OCI-M2 (cell line): ENCODE measurements around the gene RHOB.
"Not testable (repeated sequence)": the region's sequence is repeated elsewhere in the genome, so short reads cannot be mapped to it uniquely, and the experiment has no call there.

Experiments used
- DNase-seq: peaks from one replicate; lab custom pipeline; 2025; ENCODE audit not compliant: unreplicated experiment; lab: John Stamatoyannopoulos, UW

The RHOB gene

GRCh38 chr2:20446917-20447436 lies at the start of gene RHOB:
Gene RHOB (plus strand): TSS chr2:20447074. CDS start chr2:20447466, 392 bp downstream.
- DNase-seq, result peak; percentile 78

GRCh38 chr2:20397811-20398447 lies 48.9 kb upstream of the RHOB start:
- no peak for DNase-seq

GRCh38 chr2:20398956-20399567 lies 47.8 kb upstream of the RHOB start:
- no peak for DNase-seq

DNA sequence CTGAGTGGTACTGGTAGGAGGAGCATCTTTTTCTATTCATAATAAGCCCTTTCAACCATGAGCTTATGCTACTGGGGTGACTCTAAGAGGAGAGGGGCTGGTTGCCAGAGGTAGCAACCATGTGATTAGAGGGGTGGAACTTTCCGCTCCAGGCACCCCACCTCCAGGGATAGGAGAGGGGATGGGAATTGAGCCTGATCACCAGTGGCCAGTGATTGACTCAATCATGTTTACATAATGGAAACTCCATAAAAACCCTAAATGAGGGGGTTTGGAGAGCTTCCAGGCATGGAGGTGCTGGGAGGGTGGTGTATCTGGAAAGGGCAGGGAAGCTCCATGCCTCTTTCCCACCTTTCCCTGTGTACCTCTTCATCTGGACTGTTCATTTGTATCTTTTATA lies 46.6 kb upstream of the RHOB start:
- DNase-seq, result no peak

DNA sequence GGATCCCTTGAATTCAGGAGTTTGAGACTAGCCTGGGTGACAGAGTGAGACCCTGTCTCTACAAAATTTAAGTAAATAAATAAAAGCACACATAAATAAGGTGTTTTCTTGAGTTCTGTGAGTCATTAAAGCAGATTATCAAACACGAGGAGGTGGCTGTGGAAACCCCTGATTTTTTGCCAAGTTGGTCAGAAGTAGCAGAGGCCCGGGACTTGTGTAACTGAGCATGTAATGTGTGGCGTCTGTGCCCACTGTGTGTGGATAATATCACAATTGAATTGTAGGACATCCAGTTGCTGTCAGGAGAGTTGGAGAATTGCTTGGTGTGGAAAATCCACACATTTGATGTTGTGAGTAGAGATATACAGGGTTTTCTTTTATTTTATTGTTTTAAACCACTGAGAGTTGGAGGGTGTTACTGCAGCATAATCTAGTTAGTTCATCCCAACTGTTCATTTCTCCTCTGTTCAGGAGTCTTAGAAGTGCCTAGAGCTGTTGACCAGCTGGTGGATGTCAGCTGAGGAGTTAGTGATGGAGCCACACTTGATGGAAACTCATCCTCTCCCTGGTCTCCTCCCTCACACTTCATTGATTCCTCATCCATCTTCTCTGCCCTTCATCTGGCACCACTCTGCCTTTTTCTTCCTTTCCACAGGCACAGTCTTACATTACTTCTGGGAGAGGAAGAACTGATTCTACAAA lies 45.9 kb upstream of the RHOB start:
- no peak for DNase-seq

GRCh38 chr2:20401489-20401835 lies 45.4 kb upstream of the RHOB start:
- no peak for DNase-seq

DNA sequence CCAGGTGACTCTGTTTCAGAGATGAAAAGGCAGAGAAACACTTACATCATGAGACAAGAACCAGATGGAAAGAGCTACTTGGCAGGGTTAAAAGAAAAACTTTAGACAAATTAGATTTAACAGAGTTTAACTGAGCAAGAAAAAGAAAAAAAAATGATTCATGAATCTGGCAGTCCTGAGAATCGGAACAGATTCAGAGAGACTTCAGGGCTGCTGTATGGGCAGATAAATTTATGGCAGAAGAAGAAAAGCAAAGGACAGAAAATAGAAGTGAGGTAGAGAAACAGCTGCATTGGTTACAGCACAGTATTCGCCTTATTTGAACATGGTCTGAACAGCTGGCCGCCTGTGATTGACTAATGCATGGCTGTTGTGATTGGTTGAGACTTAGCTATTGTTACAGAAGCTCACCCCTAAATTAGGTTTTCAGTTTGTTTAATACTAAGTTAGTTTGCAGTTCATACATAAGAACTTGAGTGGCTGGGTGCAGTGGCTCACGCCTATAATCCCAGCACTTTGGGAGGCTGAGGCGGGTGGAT lies 43.0 kb upstream of the RHOB start:
- DNase-seq, result no peak

DNA sequence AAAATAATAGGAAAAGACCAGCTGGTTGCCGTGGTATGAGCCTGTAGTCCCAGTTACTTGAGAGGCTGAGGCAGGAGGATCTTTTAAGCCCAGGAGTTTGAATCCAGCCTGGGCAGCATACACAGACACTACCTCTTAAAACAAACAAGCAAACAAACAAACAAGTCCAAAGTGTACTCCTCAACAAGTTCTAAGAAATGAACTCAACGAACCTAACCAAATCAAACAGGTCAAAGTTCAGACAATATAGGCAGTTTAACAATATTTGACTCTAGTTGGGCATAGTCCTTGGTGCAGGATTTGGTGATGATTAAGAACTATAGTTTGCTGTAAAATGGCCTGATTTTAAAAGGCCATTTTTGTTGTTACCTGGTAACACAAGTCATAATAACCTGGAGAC lies 41.9 kb upstream of the RHOB start:
- no peak for DNase-seq

- DNase-seq, result no peak
Observed at GRCh38 chr2:20409039-20409438, 37.8 kb upstream of the RHOB start.

- DNase-seq, result no peak
Observed at GRCh38 chr2:20410556-20411277, 36.2 kb upstream of the RHOB start.

- no peak for DNase-seq
Observed at GRCh38 chr2:20411361-20411894, 35.4 kb upstream of the RHOB start.

DNA sequence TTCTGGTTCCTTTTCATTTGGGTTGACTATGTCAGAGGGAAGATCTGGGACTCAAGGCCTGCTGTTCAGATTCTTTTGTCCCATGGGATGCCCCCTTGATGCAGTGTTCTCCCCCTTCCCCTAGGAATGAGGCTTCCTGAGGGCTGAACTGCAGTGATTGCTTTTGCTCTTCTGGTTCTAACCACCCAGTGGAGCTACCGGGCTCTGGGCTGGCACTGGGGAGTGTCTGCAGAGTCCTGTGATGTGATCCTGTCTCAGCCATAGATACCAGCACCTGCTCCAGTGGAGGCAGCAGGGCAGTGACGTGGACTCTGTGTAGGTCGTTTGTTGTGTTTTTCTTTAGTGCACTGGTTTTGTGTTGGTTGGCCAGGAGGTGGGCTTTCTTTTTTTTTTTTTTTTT lies 32.1 kb upstream of the RHOB start:
- DNase-seq, result no peak

DNA sequence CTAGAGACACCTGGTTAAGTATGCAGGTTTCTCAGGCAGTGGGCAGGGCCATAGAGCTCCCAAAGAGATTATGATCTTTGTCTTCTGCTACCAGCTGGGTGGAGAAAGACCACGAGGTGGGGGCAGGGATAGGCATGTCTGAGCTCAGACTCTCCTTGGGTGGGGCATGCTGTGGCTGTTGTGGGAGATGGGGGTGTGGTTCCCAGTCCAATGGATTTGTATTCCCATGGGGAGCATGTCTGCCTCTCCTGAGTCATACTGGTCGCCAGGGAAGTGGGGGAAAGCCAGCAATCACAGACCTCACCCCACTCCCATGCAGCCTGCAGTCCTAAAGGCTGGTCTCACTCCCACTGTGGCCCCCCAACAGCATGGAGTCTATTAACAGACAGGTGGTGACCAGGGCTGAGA lies 31.4 kb upstream of the RHOB start:
- DNase-seq, result no peak

DNA sequence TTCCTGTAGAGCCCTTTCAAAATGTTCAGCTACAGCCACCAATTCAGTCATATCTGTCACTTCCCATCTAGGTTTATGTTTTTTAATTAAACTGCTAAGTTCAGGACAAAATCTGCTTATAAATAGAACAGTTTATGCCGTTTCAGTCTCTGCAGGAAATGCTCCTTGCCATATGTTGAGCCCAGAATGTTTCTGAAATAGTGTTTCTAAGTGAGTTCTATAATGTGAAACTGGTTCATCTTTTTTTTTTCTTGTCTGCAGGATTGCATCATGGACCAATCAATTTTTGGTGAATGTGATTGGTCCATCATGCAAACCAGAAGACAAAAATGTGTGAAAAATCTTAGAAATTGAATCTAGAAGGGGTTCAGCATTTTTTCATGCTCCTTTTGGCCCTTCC lies 30.2 kb upstream of the RHOB start:
- DNase-seq, result no peak

- DNase-seq, result not testable (repeated sequence)
Observed at GRCh38 chr2:20417230-20417821, 29.5 kb upstream of the RHOB start.

- no peak for DNase-seq
Observed at GRCh38 chr2:20418519-20418918, 28.4 kb upstream of the RHOB start.

DNA sequence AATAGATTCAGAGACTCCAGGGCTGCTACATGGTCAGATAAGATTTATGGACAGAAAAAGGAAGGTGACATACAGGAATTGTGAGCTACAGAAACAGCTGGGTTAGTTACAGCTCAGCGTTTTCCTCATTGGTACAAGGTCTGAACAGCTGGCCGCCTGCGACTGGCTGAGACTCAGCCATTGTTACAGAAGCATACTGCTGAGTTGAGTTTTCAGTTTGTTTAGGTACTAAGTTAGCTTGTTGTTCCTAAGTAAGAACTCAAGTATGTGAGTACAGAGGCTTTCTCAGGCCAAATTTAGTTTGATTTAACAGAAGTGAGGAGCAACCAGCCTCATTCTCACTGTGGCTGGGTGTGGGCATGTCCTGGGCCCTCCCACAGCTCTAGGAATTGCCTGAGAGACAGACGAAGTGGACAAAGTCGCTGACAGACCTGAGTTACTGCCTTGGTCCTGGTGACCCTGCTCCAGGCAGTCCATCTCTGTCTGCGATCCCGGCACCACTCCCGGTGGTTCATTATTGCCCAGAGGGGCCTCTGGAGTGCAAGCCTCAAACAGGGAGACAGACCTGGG lies 27.8 kb upstream of the RHOB start:
- DNase-seq, result no peak

- DNase-seq, result no peak
Observed at GRCh38 chr2:20419752-20420151, 27.1 kb upstream of the RHOB start.

DNA sequence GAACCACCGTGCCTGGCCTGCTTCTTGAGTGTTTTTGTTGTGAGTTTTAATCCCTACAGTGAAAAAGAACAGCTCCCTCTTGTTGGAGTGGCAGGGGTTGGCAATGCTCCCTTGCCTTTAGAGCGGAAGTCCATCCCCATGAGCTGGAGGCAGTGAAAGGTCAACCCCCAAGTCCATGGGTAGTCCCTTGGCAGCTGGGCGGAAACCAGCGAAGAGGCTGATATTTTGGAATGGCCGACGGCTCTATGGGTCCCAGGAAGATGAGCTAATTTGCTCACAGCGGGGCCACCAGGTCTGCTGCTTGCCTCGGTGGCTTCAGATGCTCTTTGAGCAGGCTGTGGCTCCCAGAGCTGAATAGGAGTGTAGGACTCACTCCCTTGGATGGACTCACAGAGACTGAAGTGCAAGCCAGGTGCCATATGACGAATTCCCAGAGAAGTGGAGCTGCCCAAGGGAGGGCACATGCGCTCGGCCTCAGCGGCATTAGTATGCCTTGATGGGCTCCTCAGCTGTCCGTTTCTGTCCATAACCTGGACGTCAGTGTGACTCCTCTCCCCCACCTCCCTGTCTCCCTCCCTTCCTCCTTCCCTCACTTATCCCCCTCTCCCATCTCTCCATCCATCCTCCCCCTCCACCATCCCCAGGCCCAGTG lies 25.4 kb upstream of the RHOB start:
- no peak for DNase-seq

DNA sequence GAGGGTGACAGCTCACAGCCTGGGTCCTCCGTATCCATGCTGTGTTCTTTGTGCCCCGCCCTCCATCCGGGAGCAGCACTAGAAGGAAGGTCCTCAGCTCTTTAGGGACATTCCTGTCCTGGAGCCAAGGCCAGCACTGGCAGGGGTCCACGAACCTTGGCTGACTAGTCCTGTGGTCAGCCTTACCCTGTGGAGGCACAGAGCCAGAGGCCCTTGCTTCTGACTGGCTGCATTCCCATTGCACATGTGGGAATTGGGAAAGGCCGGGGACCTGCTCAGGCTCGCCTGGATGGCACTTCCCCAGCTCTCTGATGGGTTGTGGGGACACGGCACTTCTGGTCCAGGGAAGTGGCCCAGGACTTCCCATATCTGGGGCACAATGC lies 24.9 kb upstream of the RHOB start:
- no peak for DNase-seq
